Ecto neural progenitor cell (in vitro differentiated cells): ENCODE data around the gene YEATS2.

ENCODE experiments used
- DNase-seq: peaks from one replicate; pipeline ENCODE4 v3.0.0-alpha.2; 2018; ENCODE audit warnings: low spot score

The YEATS2 gene

DNA sequence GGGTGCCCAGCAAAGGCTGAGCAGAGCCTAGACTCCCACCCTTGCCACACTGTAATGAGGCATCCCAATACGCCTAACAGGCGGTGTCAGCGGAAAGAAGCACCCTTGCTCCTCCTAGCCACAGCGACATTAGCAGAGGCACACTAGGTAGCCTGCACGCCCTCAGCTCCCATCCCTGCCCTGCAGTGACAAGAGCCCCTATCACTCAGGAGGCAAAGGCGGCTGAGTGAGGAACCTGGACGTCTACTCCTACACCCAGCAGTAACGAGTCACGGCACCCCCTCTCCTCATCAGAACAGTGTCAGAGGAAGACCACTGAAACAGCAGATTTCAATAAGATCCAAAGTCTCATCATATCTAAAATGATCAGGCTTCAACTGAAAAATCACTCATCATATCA, 139.8 kb downstream of the YEATS2 start:
- no peak for DNase-seq

DNA sequence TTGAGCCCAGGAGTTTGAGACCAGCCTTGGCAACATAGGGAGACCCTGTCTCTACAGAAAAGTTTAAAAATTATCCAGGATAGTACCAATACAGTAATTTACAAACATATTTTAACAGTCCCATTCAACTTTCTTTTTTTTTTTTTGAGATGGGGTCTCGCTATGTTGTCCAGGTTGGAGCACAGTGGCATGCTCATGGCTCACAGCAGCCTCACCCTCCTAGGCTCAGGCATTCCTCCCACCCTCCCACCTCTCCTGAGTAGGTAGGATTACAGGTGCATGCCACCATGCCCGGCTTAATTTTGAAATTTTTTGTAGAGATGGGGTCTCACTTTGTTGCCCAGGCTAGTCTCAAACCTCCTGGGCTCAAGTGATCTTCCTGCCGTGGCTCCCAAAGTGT, 140.3 kb downstream of the YEATS2 start:
- DNase-seq: no peak

DNA sequence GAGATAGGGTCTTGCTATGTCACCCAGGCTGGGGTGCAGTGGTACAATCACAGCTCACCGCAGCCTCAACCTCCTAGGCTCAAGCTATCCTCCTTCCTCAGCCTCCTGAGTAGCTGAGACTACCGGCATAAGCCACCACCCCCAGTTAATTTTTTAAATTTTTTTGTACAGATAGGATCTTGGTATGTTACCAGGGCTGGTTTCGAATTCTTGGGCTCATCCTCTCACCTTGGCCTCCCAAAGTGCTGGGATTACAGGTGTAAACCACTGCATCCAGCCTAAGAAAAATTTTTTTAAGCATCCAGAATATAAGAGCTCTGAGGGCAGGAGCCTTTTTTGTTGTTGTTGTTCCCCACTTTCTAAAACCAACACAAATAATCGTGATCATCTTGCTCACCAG, 142.2 kb downstream of the YEATS2 start:
- no peak for DNase-seq

DNA sequence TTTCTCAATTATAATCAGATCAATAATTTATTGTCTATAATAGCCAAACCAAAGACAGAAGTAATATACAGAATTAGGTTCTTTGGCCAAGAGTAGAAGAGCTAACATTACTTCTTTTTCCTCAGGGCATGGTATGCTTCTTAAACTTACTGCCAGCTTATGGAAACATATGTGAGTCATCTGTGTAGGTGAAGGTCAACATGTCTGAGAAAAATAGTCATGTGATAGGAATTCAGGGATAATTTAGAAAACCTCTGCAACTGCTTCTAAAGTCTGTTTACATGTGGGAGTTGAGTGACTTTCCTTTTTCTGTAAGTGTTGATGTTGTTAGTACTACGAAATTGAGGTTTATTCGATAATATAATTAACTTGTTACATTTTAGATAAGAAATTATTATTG, 147.0 kb downstream of the YEATS2 start:
- no peak for DNase-seq

DNA sequence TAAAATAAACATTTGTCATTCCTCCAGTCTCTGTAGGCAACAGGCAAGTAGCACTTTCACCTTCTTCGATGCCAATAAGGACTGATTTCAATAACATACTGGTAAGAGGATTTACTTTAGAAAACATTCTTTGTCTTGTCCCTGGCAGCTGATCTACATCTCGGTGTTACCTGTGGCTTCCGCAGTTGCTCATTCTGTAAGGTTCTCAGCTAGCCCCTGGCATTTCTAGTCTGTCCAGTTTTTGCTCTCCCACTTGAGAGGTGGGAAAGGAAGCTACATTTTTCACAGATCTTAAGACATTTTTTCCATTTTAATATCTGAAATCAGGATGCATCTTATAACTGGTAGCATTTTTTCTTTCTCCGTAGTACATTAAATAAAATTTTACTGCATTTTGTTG, 147.5 kb downstream of the YEATS2 start:
- DNase-seq: no peak

DNA sequence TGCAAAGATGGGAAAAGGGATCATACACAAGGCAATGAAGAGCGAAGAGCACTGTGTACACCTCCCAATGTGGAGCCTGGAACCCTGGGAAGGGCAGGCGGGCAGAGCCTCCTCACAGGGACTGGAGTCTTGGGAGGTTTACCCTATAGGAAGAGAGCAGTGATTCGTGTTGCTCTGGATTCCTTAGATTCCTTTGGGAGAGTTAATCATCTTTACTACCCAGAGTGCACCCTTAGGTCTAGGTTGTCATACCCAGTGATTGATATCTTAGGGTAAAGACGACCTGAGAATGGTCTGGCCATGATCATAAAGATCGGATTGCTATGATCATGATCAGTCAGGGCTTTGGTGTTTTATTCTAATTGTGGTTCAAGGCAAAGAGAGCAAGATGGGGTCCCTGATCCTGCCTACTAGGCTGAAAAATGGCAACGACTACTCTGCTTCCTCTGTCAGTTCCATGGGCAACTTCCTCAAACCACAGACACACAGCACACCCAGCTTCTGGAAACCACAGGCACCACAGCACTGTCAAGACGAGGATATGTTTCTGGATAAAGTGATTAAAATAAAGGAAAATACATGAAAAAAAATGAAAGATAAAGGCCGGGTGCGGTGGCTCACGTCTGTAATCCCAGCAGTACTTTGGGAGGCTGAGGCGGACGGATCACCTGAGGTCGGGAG, 148.2 kb downstream of the YEATS2 start:
- DNase-seq: no peak

DNA sequence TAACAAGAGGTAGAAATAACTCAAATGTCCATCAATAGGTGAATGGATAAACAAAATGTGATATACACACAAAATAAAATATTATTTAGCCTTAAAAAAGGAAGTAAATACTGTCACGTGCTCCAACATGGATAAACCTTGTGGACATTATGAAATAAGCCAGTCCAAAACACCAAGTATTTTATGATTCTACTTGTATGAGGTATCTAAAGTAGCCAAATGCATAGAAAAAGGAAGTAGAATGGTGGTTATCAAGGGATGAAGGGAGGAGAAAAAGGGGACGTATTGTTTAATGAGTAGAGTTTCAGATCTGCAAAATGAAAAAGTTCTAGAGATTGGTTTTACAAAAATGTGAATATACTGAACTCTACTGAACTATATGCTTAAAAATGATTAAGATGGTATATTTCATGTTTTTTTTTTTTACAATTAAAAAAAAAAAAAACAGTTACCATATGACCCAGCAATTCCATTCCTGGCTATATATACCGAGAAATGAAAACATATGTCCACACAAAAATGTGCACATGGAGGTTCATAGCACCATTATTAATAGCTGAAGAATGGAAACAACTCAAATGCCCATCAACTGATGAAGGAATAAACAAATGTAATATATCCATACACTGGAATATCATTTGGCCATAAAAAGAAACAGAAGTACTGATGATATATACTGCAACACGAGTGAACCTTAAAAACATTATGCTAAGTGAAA, 156.9 kb downstream of the YEATS2 start:
- DNase-seq: no peak

DNA sequence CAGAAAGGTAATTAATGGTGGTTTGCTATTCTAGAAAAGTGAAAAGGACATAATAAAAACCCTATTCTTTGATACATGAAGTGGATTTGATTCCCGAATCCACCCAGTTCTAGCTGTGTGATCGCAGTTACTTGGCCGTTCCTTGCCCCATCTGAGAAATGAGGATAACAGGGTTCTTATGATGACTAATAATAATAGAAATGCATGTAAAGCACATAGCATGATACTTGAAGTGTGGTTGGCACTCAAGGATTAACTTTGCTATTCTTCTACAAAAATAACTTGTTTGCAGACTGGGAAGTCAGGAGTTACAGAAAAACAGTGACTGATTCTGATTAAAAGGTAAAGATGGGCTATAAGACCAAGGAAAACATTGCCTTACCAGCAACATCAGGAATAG, 160.3 kb downstream of the YEATS2 start:
- DNase-seq: no peak
